Parathyroid adenoma (tissue), 2 donors: Measurements from ENCODE around the gene MTMR3.

Source experiments
- H2AFZ ChIP-seq: fragments of 300-600 bp; sonication (generic); one replicate; pipeline ENCODE4 v1.7.0; 2017; ENCODE audit warnings: antibody characterized with exemption, mild to moderate bottlenecking
- H3K27ac ChIP-seq: fragments of 300-600 bp; sonication (generic); one replicate; pipeline ENCODE4 v1.7.0; 2017
- H3K27me3 ChIP-seq: fragments of 300-600 bp; sonication (generic); one replicate; pipeline ENCODE4 v1.7.0; 2017; ENCODE audit warnings: low read length; ENCODE audit not compliant: control insufficient read depth, insufficient read depth
- H3K36me3 ChIP-seq: fragments of 300-600 bp; sonication (generic); one replicate; pipeline ENCODE4 v1.7.0; 2017; ENCODE audit warnings: low read length; ENCODE audit not compliant: control insufficient read depth, insufficient read depth
- H3K4me1 ChIP-seq: fragments of 300-600 bp; sonication (generic); one replicate; pipeline ENCODE4 v1.7.0; 2017; ENCODE audit warnings: control low read depth
- H3K4me2 ChIP-seq: fragments of 300-600 bp; sonication (generic); one replicate; pipeline ENCODE4 v1.7.0; 2017; ENCODE audit warnings: low read length
- H3K4me3 ChIP-seq: fragments of 300-600 bp; sonication (generic); one replicate; pipeline ENCODE4 v1.7.0; 2017; ENCODE audit warnings: low read depth, low read length
- H3K79me2 ChIP-seq: fragments of 300-600 bp; sonication (generic); one replicate; pipeline ENCODE4 v1.7.0; 2017; ENCODE audit warnings: control low read depth
- H3K9ac ChIP-seq: fragments of 300-600 bp; sonication (generic); one replicate; pipeline ENCODE4 v1.7.0; 2017; ENCODE audit warnings: mild to moderate bottlenecking
- H3K9me3 ChIP-seq: fragments of 300-600 bp; sonication (generic); one replicate; pipeline ENCODE4 v1.7.0; 2017; ENCODE audit warnings: low read length; ENCODE audit not compliant: control insufficient read depth
- TF ChIP-seq, protein P1 (sequence below): fragments of 300-600 bp; sonication (generic); IDR thresholded peaks from one replicate; pipeline ENCODE4 v1.7.0; 2017; ENCODE audit warnings: antibody characterized with exemption, mild to moderate bottlenecking
- donor health status: primary hyperparathyroidism.

The MTMR3 gene

DNA sequence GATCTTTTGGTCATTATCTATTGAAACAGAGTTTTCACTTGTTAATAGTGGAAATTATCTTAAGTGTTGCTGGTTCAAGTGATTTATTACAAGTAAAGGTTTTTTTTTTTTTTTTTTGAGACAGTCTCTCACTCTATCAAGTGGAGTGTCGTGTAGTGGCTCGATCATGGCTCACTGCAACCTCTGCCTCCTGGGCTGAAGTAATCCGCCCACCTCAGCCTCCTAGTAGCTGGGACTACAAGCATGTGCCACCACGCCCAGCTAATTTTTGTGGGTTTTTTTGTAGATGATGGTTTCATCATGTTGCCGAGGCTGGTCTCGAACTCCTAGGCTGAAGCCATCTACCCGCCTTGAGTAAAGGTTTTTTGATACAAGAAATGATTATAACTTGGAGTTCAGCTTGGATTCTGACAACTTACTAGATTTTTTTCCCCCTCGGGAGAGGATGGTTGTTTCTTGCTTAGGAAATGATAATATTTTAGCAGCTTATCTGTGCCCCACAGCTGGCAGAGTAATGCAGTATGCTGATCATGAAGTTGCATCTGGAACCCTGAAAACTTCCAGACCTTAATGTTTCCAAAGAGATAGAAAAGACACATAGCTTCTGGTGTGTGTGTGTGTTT, 68.9 kb downstream of the MTMR3 start:
- no peak overlapping the region for H3K27ac ChIP-seq
- no peaks in the 10 kb centered on the region for H3K9me3 ChIP-seq
- no peaks in the 10 kb centered on the region for H3K4me1 ChIP-seq
- peaks cover 10% of the 10 kb centered on the region for H3K79me2 ChIP-seq
- no peak overlapping the region for H3K4me2 ChIP-seq
- H3K9ac ChIP-seq = no peak overlapping the region
- no peak overlapping the region for H2AFZ ChIP-seq
- no peaks in the 10 kb centered on the region for H3K36me3 ChIP-seq
- TF ChIP-seq, protein P1, sequence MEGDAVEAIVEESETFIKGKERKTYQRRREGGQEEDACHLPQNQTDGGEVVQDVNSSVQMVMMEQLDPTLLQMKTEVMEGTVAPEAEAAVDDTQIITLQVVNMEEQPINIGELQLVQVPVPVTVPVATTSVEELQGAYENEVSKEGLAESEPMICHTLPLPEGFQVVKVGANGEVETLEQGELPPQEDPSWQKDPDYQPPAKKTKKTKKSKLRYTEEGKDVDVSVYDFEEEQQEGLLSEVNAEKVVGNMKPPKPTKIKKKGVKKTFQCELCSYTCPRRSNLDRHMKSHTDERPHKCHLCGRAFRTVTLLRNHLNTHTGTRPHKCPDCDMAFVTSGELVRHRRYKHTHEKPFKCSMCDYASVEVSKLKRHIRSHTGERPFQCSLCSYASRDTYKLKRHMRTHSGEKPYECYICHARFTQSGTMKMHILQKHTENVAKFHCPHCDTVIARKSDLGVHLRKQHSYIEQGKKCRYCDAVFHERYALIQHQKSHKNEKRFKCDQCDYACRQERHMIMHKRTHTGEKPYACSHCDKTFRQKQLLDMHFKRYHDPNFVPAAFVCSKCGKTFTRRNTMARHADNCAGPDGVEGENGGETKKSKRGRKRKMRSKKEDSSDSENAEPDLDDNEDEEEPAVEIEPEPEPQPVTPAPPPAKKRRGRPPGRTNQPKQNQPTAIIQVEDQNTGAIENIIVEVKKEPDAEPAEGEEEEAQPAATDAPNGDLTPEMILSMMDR = no peak
- no peak overlapping the region for H3K4me3 ChIP-seq
- H3K27me3 ChIP-seq = no peaks in the 10 kb centered on the region

DNA sequence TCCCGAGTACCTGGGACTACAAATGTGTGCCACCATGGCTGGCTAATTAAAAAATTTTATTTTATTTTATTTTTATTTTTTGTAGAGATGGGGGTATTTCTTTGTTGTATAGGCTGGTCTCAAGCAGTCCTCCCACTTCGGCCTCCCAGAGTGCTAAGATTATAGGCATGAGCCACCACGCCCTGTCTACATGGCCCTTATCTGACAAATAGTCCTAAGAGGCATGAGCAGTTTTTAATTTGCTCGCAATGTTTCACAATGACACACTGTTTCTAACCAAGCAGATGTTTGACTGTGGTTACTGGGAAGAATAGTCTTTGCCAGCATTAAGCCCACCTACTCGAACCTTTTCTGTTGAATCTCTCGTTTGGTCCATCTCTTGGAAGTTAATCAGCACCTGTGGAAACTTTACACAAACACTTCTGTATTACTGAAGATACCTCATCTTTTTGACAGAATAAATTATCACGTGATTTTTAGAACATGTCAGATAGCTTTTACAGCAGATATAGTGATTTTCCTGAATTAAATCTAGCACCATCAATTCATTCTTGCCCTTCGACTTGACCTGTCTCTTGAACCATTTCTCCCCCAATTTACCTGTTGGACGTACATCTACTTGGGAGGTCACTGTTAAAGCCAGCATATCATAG, 71.4 kb downstream of the MTMR3 start:
- peaks cover 10% of the 10 kb centered on the region for H3K79me2 ChIP-seq
- H3K4me3 ChIP-seq = no peak overlapping the region
- H3K36me3 ChIP-seq = no peaks in the 10 kb centered on the region
- H3K9me3 ChIP-seq = no peaks in the 10 kb centered on the region
- H3K27me3 ChIP-seq = no peaks in the 10 kb centered on the region
- no peaks in the 10 kb centered on the region for H3K4me1 ChIP-seq
- no peak overlapping the region for H3K4me2 ChIP-seq
- H3K9ac ChIP-seq = no peak overlapping the region
- no peak overlapping the region for H2AFZ ChIP-seq
- TF ChIP-seq, protein P1 = no peak
- H3K27ac ChIP-seq = no peak overlapping the region

DNA sequence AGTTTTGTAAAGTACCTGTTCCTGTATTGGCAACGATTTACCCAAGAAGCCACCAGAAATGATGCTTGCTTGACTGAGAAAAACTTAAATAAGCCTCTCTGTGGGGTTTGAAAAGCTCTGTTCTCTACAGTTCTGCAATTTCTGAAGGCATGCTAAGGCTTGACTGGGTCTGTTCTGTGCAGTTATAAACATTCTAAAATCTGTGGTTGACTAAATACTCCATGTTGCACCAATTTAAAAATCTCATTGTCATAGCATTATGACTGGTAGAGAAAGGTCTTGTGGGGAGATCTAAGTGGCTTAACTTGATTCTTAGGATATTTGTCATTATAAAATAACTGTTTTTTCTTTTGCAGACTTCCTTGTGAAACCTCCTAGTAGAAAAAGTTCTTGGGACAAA, 73.7 kb downstream of the MTMR3 start:
- Histone ChIP-seq H3K36me3 (no peaks in the 10 kb centered on the region), H3K4me2 (no peak overlapping the region), H3K9me3 (no peaks in the 10 kb centered on the region), H3K4me1 (no peaks in the 10 kb centered on the region), H3K27ac (no peak overlapping the region), H3K9ac (no peak overlapping the region), H3K79me2 (peaks cover 10% of the 10 kb centered on the region), H3K27me3 (no peaks in the 10 kb centered on the region), H3K4me3 (no peak overlapping the region), H2AFZ (no peak overlapping the region)
- TF ChIP-seq, protein P1 = no peak

GRCh38 chr22:29958170-29958569, 75.2 kb downstream of the MTMR3 start:
- H3K4me1 ChIP-seq = no peaks in the 10 kb centered on the region
- TF ChIP-seq, protein P1 = no peak
- no peak overlapping the region for H3K27ac ChIP-seq
- H3K79me2 ChIP-seq = peaks cover 14% of the 10 kb centered on the region
- no peak overlapping the region for H3K4me2 ChIP-seq
- no peaks in the 10 kb centered on the region for H3K36me3 ChIP-seq
- H2AFZ ChIP-seq = no peak overlapping the region
- H3K4me3 ChIP-seq = no peak overlapping the region
- H3K9ac ChIP-seq = no peak overlapping the region
- no peaks in the 10 kb centered on the region for H3K27me3 ChIP-seq
- H3K9me3 ChIP-seq = no peaks in the 10 kb centered on the region

GRCh38 chr22:29964776-29965175, 81.8 kb downstream of the MTMR3 start:
- Histone ChIP-seq H3K4me1 (no peaks in the 10 kb centered on the region), H3K9me3 (no peaks in the 10 kb centered on the region), H3K9ac (no peak overlapping the region), H3K4me2 (no peak overlapping the region), H3K36me3 (no peaks in the 10 kb centered on the region), H3K79me2 (peaks cover 11% of the 10 kb centered on the region), H3K27me3 (no peaks in the 10 kb centered on the region), H2AFZ (no peak overlapping the region), H3K4me3 (no peak overlapping the region), H3K27ac (no peak overlapping the region)
- TF ChIP-seq, protein P1 = no peak
